A549 (cell line): ENCODE data around the gene RIPPLY3.

ENCODE experiments used
- POLR2A ChIP-seq: IDR thresholded peaks from 2 replicates; pipeline ENCODE4 v1.6.1; 2012; ENCODE audit warnings: mild to moderate bottlenecking, low read length
- TF ChIP-seq, protein P1 (sequence below): fragments of >200 bp; sonication (Bioruptor Twin); formaldehyde crosslinking; IDR thresholded peaks from 3 replicates; pipeline ENCODE4 v1.5.1; 2016

DNA sequence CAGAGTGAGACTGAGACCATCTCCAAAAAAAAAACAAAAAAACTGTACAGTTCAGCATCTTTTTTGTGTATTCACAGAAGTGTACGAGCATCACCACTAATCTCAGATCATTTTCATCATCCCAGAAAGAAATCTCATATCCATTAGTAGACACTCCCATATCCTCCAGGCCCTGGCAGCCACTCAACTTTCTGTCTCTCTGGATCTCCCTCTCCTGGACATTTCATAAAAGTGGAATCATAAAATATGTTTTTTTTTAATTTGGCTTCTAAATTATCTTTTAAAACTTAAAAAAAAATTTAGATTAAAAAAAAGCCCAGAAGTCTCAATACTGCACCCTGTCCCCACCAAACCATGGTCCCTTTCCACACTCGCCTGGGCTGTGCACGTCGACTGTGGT lies 22.1 kb downstream of the RIPPLY3 start:
- TF ChIP-seq, protein P1, sequence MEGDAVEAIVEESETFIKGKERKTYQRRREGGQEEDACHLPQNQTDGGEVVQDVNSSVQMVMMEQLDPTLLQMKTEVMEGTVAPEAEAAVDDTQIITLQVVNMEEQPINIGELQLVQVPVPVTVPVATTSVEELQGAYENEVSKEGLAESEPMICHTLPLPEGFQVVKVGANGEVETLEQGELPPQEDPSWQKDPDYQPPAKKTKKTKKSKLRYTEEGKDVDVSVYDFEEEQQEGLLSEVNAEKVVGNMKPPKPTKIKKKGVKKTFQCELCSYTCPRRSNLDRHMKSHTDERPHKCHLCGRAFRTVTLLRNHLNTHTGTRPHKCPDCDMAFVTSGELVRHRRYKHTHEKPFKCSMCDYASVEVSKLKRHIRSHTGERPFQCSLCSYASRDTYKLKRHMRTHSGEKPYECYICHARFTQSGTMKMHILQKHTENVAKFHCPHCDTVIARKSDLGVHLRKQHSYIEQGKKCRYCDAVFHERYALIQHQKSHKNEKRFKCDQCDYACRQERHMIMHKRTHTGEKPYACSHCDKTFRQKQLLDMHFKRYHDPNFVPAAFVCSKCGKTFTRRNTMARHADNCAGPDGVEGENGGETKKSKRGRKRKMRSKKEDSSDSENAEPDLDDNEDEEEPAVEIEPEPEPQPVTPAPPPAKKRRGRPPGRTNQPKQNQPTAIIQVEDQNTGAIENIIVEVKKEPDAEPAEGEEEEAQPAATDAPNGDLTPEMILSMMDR: no peak
- TF ChIP-seq POLR2A: no peak
